Measurements from ENCODE around the gene CDH12. TPM values are rescaled to one million over a fixed set of nuclear protein-coding genes. Genes with fewer than 3 reads are reported as not detected.
A peak's percentile ranks its signal among the peaks of the same experiment; 100 is the strongest.
"Not testable (repeated sequence)": the region's sequence is repeated elsewhere in the genome, so short reads cannot be mapped to it uniquely, and the experiment has no call there.

Gene CDH12
- total RNA-seq, 1 experiment from 2014 or later, result not detected

- not testable (repeated sequence) for H3K18ac ChIP-seq (ENCODE audit: insufficient read length, low read depth, low read length); H3K9ac ChIP-seq (ENCODE audit: extremely low read depth, insufficient read length, low read length); H2AFZ ChIP-seq (ENCODE audit: low read length); H3K9me3 Mint-ChIP-seq; H2BK5ac ChIP-seq (ENCODE audit: insufficient read length, low read length); H4K8ac ChIP-seq (replicated peaks; ENCODE audit: insufficient read length, low read depth, low read length); H3K36me3 Mint-ChIP-seq (ENCODE audit: insufficient read depth in 1 of 3, low read depth in 3 of 3); H2BK12ac ChIP-seq (ENCODE audit: insufficient read length, low read depth, low read length); H3K27ac ChIP-seq (ENCODE audit: insufficient read length, low read depth, low read length); H4K5ac ChIP-seq (ENCODE audit: insufficient read length, low read depth, low read length); H3K4ac ChIP-seq (ENCODE audit: low read depth, low read length); H2AK5ac ChIP-seq (ENCODE audit: insufficient read length, low read length); H3K4me2 ChIP-seq (ENCODE audit: insufficient read depth, insufficient read length, low read length); H3K79me2 ChIP-seq (ENCODE audit: insufficient read depth, low read length); H3K23me2 ChIP-seq (ENCODE audit: insufficient read length, low read depth, low read length, poor library complexity, severe bottlenecking); H3K23ac ChIP-seq (ENCODE audit: insufficient read length, low read depth, low read length); H2BK120ac ChIP-seq (ENCODE audit: low read depth, low read length, poor library complexity, severe bottlenecking); H3K27me3 Mint-ChIP-seq (ENCODE audit: low read depth); H3K4me1 Mint-ChIP-seq; H4K20me1 ChIP-seq (ENCODE audit: control insufficient read depth, insufficient read depth, insufficient read length); H2BK15ac ChIP-seq (ENCODE audit: low read depth, low read length); H3K14ac ChIP-seq (ENCODE audit: insufficient read depth, low read length); H3K27ac Mint-ChIP-seq; H3T11ph ChIP-seq (ENCODE audit: low read length); H3K4me1 ChIP-seq (ENCODE audit: insufficient read depth, low read length); H3K9me3 ChIP-seq (ENCODE audit: control insufficient read depth, low read depth, low read length); H3K4me3 Mint-ChIP-seq; H3K56ac ChIP-seq (ENCODE audit: insufficient read length, low read depth, low read length); H4K91ac ChIP-seq (ENCODE audit: insufficient read length, low read depth, low read length); H3K79me1 ChIP-seq (ENCODE audit: insufficient read depth, low read depth, low read length, poor library complexity, severe bottlenecking); H3K27me3 ChIP-seq (ENCODE audit: insufficient read depth, low read length); H2BK20ac ChIP-seq (ENCODE audit: low read depth, low read length, poor library complexity, severe bottlenecking)
- TF ChIP-seq CTCF (conservative IDR thresholded peaks at IDR 0.05), result peak; percentile 53
- WGBS (ENCODE audit: extremely low coverage, insufficient read length, low lambda C conversion rate), result no CpG with 5 or more reads among the region's 11 CpGs
- DNase-seq, result peak; percentile 52
Observed at GRCh38 chr5:22213703-22214495, 639.2 kb downstream of the CDH12 start.

GRCh38 chr5:22212254-22212991 lies 640.7 kb downstream of the CDH12 start:
- not testable (repeated sequence) for H3K4me1 Mint-ChIP-seq; H3K4me1 ChIP-seq (ENCODE audit: insufficient read depth, low read length); H2BK5ac ChIP-seq (ENCODE audit: insufficient read length, low read length); H2BK15ac ChIP-seq (ENCODE audit: low read depth, low read length); H2AFZ ChIP-seq (ENCODE audit: low read length); H4K8ac ChIP-seq (replicated peaks; ENCODE audit: insufficient read length, low read depth, low read length); H2BK120ac ChIP-seq (ENCODE audit: low read depth, low read length, poor library complexity, severe bottlenecking); H3K79me2 ChIP-seq (ENCODE audit: insufficient read depth, low read length); H3K9ac ChIP-seq (ENCODE audit: extremely low read depth, insufficient read length, low read length); H3K4me2 ChIP-seq (ENCODE audit: insufficient read depth, insufficient read length, low read length); H3K27me3 ChIP-seq (ENCODE audit: insufficient read depth, low read length); H3K4me3 Mint-ChIP-seq; H4K20me1 ChIP-seq (ENCODE audit: control insufficient read depth, insufficient read depth, insufficient read length); H3K27ac Mint-ChIP-seq; H2BK20ac ChIP-seq (ENCODE audit: low read depth, low read length, poor library complexity, severe bottlenecking); H3K9me3 Mint-ChIP-seq; H3K9me3 ChIP-seq (ENCODE audit: control insufficient read depth, low read depth, low read length); H4K5ac ChIP-seq (ENCODE audit: insufficient read length, low read depth, low read length); H3K18ac ChIP-seq (ENCODE audit: insufficient read length, low read depth, low read length); H2BK12ac ChIP-seq (ENCODE audit: insufficient read length, low read depth, low read length); H3T11ph ChIP-seq (ENCODE audit: low read length); H3K27ac ChIP-seq (ENCODE audit: insufficient read length, low read depth, low read length); H3K56ac ChIP-seq (ENCODE audit: insufficient read length, low read depth, low read length); H3K36me3 Mint-ChIP-seq (ENCODE audit: insufficient read depth in 1 of 3, low read depth in 3 of 3); H3K23ac ChIP-seq (ENCODE audit: insufficient read length, low read depth, low read length); H3K14ac ChIP-seq (ENCODE audit: insufficient read depth, low read length); DNase-seq; H4K91ac ChIP-seq (ENCODE audit: insufficient read length, low read depth, low read length); H3K4ac ChIP-seq (ENCODE audit: low read depth, low read length); H3K23me2 ChIP-seq (ENCODE audit: insufficient read length, low read depth, low read length, poor library complexity, severe bottlenecking); H2AK5ac ChIP-seq (ENCODE audit: insufficient read length, low read length); H3K27me3 Mint-ChIP-seq (ENCODE audit: low read depth); H3K79me1 ChIP-seq (ENCODE audit: insufficient read depth, low read depth, low read length, poor library complexity, severe bottlenecking)
- WGBS (ENCODE audit: extremely low coverage, insufficient read length, low lambda C conversion rate), result no CpG with 5 or more reads among the region's 22 CpGs
